A549 (cell line): ENCODE data around the gene DDX60.

ENCODE experiments used
- CTCF ChIP-seq: fragments of >200 bp; sonication (Bioruptor Twin); formaldehyde crosslinking; IDR thresholded peaks from 3 replicates; pipeline ENCODE4 v1.5.1; 2016
- ELK1 ChIP-seq: fragments of 150-350 bp; IDR thresholded peaks from 2 replicates; pipeline ENCODE4 v1.6.1; 2014; ENCODE audit warnings: low read depth, mild to moderate bottlenecking, low read length
- EP300 ChIP-seq, 2 experiments: fragments of >200 bp; sonication (Bioruptor Twin); formaldehyde crosslinking; IDR thresholded peaks; 2 replicates in 1 of 2; 3 replicates in 1 of 2; pipeline ENCODE4 v1.6.1; 2016 to 2017
- HMGXB4 ChIP-seq: fragments of 250-450 bp; sonication (Bioruptor Pico); IDR thresholded peaks from 2 replicates; pipeline ENCODE4 v1.5.0; 2021; ENCODE audit warnings: mild to moderate bottlenecking, moderate library complexity, borderline replicate concordance
- JUNB ChIP-seq: fragments of >200 bp; sonication (Bioruptor Twin); formaldehyde crosslinking; IDR thresholded peaks from 2 replicates; pipeline ENCODE4 v1.6.1; 2016
- KDM1A ChIP-seq: fragments of 200-600 bp; sonication (generic); IDR thresholded peaks from 2 replicates; pipeline ENCODE4 v1.6.1; 2016; ENCODE audit warnings: low read depth, mild to moderate bottlenecking
- KDM5A ChIP-seq: fragments of 200-600 bp; sonication (generic); IDR thresholded peaks from 2 replicates; pipeline ENCODE4 v1.6.1; 2016; ENCODE audit warnings: antibody characterized with exemption, mild to moderate bottlenecking
- NR3C1 ChIP-seq: fragments of >200 bp; sonication (Bioruptor Twin); formaldehyde crosslinking; IDR thresholded peaks from 3 replicates; pipeline ENCODE4 v1.6.1; 2017
- RFX5 ChIP-seq: fragments of 450-650 bp; IDR thresholded peaks from 2 replicates; pipeline ENCODE4 v1.7.1; 2014; ENCODE audit warnings: antibody characterized with exemption, mild to moderate bottlenecking, moderate library complexity
- SMC3 ChIP-seq: fragments of >200 bp; sonication (Bioruptor Twin); formaldehyde crosslinking; IDR thresholded peaks from 3 replicates; pipeline ENCODE4 v1.6.1; 2018; ENCODE audit warnings: inconsistent platforms
- USF2 ChIP-seq: fragments of 450-650 bp; IDR thresholded peaks from 2 replicates; pipeline ENCODE4 v1.6.1; 2014; ENCODE audit warnings: antibody characterized with exemption
- ZC3H11A ChIP-seq: fragments of 450-650 bp; IDR thresholded peaks from 2 replicates; pipeline ENCODE4 v1.6.1; 2014; ENCODE audit warnings: antibody characterized with exemption, mild to moderate bottlenecking

GRCh38 chr4:168212656-168213055 lies 105.9 kb downstream of the DDX60 start:
- TF ChIP-seq RFX5 = no peak
- no peak for TF ChIP-seq NR3C1
- TF ChIP-seq SMC3 = no peak
- TF ChIP-seq CTCF = no peak
- TF ChIP-seq EP300 (IDR thresholded peaks at IDR 0.05) = no peak
- no peak for TF ChIP-seq ELK1
- no peak for TF ChIP-seq ZC3H11A
- TF ChIP-seq KDM5A = no peak
- no peak for TF ChIP-seq HMGXB4 (CRISPR knock-in tag)
- TF ChIP-seq USF2 = no peak
- no peak for TF ChIP-seq JUNB
- no peak for TF ChIP-seq KDM1A
